IPS-NIHi11 (cell line): ENCODE results near the gene AMH.

Experiments
- DNase-seq: peaks from one replicate; pipeline ENCODE4 v3.0.0; 2012; ENCODE audit warnings: mixed read lengths, low spot score

The AMH gene

GRCh38 chr19:2235381-2236063 lies 13.6 kb upstream of the AMH start:
- DNase-seq = no peak

DNA sequence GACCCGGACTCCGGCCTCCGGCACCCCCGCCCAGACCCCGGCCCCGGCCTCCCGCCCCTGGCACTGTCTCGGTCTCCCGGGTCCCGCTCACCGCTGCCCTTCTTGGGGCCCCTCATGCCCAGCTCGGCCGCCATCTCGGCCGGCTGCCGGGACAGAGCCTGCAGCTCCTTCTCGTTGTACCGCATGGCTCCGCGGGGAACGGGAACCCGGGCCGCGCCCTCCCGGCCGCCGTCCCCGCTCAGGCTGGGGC lies 13.1 kb upstream of the AMH start:
- DNase-seq = no peak

DNA sequence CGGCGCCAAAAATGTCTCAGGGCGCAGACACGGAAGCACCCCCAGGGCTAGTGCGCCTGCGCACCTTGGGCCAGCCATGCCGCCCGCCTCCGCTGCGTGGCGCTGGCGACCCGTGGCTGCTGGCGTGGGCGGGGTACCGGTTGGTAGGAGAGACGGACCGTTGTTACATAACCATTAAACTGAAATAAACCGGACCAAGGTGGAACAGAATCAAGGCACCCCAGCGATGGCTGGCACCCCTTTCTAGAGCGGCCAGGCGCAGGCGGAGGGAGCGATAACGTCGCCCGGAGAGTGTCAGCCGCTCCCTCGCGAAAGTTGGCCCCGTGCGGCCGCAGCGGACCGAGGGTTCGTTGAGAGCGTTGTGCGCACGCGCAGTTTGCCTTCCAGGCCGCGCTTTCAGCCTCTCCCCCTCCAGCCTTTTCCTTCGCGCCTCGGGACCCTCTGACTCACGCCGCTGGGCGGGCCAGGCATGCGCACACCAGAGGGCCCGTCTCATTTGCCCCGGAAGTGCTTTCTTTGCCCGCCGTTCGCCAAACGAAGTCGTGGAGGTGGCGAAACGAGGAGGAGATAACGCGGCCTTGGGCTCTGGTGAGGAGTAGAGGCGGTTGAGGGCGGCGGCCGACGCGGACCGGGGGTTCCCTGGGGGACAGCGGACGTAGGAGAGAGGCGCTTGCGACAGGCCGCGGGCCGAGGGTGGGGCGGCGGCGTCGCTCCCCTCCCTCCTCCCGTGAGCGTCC lies 12.6 kb upstream of the AMH start, which contains the start of the genes PLEKHJ1 and SF3A2:
Gene PLEKHJ1, minus strand, starts transcription at position 16 of the 737 bp plus-strand sequence. CDS start 81 bp downstream, outside the sequence.
Gene SF3A2, plus strand, starts transcription at position 511 of the 737 bp plus-strand sequence. CDS start 6,595 bp downstream, outside the sequence.
- DNase-seq = peak; percentile 97

- DNase-seq = no peak
Measured at GRCh38 chr19:2237051-2237868, 11.9 kb upstream of the AMH start.

- DNase-seq = no peak
Measured at GRCh38 chr19:2237869-2238153, 11.3 kb upstream of the AMH start.

GRCh38 chr19:2239173-2239572 lies 9.9 kb upstream of the AMH start:
- no peak for DNase-seq

DNA sequence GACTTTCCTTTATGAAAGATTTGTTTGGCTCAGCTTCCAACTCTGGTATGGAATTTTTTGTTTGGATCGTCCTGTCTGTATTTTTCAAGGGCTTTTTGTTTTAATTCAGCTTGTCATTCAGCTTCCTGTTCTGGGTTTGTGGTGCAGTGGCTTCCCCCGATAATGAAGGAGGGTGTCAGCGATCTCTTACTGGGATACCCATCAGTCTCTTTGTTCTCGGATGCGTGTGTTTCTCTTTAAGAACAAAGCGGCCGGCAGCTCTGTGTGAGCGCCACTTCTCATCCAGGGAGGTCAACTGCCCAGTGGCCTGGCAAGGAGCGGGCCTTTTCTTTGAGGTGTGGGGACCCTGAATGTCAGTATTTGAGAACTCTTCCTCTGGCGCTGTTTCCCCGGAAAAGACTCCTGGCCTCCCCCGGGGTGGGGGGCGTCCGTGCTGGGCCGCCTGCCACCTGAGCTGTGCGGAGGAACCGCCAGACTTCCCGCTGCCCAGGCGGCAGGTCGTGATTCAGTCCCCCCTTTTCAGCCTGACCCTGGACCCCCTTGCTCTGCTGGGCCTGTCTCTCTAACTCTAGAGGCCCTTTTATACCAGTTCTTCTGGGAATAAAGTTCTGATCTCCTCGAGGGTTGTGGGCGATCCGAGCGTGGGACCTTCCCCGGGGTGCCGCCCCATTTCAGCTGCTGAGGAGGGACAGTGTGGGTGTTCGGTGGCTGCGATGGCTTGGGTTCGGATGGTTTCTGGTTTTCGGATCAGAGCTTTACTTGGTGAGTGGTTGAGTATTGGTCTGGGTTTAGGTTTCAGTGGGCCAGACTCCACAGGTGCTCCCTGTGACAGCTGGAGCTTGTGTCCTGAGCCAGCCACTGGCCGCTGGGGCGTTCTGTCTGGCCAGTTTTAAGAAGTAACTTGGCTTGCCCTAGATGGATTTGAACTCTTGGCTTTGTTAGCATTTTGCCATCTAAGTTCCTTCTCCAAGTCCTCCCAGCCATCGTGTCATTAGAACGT lies 9.1 kb upstream of the AMH start:
- DNase-seq = no peak

DNA sequence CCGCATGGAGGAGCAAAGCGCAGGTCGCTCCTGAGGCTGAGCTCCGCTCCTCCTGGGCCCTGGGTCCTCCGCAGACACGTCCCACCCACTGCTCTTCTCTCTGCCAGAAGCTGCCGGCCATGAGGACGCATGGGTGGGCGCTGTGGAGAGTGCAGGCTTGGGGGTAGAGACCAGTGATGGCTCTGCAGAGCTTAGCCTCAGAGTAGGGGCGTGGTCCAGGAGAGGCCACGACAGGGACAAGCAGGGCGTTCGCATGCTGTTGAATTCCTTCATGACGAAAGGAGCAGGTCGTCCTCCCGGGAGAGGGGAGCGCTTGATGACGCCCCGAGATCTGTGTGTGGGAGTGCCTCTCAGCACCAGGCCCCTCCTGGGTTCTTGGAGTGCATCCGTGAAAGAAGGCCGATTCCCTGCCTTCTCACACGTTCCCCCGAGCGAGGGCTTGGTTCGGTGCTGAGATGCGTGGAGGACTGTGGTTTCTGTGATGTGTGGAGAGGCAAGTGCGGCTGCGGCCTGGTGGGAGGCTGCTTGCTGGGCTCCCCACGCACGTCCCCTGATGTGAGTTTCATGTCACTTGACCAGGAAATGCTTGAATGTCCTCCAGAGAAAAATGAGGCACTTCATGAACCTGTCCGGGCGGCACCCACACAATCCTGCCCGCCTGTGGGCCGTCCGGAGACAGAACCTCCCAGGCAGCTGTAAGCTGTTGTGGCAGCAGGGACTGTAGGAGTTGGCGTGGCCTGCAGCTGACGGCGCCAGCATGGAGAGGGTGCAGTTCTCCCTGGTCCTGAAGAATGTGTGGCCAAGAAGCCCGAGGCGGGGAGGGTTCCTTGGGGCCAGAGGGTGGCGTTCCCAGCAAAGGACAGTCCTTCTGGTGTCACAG lies 8.0 kb upstream of the AMH start:
- no peak for DNase-seq

GRCh38 chr19:2242092-2242537 lies 7.0 kb upstream of the AMH start:
- DNase-seq = no peak

DNA sequence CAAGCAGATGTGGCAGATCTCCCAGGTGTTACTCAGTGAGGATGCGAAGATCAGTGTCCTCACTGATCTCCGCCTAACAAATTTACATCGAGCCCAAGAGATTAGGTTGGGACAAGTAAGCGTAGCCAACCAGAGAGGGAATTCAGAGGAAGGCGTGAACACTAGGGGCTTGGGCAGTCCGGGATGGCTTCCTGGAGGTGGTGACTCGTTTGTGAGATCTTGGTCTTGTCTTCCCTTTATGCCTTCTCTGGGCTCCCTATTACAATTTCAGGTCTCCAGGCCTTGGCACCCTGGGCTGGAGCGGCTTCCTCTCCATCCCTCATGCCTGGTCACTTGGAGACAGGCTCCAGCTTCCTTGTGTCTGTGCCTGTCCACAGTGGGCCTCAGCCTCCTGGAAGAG lies 6.3 kb upstream of the AMH start:
- DNase-seq = no peak

DNA sequence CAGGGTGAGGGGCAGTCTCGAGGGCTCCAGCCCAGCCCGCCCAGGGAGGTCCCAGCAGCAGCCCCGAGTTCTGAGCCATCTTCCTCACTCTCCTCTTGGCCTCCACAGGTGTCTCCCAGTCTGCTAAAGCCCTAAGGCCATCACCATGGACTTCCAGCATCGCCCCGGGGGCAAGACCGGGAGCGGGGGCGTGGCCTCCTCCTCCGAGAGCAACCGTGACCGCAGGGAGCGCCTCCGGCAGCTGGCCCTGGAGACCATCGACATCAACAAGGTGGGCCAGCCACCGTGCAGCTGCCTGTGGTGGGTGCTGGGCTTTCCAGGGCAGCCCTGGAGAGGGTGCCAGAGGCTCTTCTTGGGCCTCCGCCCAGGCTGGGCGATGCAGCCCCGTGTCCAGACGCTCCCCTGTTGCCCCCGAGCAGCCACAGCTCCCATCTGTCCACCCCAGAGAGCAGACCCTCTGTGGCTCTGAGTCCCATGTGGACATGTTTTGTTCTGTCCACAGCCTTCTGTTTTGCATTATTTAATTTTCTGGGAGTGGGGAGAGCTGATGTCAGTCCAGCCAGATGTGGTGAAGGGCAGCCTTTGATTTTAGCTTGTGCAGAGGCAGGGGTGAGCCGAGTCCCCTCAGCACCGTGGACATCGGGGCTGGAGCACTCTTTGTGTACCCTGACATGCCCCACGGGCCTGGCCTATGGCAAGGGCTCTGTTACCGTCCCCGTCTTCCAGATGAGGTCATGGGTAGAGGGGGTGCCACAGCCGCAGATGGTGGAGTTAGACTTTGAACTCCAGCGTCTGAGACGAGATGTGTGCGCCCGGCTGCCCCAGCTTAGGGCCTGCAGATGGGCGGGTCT lies 5.6 kb upstream of the AMH start:
- DNase-seq = no peak

GRCh38 chr19:2244125-2244411 lies 5.1 kb upstream of the AMH start:
- DNase-seq = no peak

DNA sequence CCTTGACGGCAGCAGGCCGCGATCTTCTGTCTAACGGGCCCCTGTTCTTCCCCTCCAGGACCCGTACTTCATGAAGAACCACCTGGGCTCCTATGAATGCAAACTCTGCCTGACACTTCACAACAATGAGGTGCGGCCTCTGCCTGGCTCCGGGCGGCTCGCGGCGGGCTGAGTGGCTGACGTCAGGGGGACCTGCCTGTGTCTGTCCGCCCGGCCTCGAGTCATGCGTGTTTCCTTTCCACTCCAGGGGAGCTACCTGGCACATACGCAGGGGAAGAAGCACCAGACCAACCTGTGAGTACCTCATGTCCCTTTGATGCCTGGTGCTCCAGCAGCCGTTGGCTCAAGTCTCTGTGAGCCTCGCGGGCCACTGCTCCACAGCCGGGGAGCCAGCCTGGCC lies 4.6 kb upstream of the AMH start:
- no peak for DNase-seq

- no peak for DNase-seq
Measured at GRCh38 chr19:2245273-2245672, 3.9 kb upstream of the AMH start.

DNA sequence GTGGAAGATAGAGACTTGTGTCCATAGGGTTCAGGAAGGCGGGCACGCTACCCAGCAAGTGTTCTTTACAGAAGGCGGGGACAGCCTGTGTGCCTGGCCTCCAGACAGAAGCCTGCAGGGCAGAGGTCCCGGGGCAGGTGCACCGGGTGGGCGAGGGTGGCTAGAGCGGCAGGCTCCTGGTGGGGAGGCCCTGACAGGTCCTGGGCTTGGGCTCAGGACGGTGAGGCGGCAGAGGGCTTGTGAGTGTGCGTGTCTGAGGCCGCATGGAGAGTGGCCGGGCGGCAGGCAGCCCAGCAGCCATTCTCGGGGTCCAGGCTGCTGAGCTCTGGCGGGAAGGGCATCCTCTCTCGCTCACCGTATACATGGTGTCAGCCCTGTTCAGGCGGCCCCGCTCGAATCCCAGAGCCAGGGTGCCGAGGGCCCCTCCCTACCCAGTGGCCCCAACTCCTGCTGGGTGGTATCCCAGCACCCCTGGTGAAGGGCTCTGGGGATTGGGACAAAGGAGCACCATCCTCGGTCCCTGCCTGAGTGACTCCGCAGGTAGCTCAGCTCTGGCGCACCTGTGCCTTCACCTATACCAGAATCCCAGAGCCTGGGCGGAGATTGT lies 3.0 kb upstream of the AMH start:
- no peak for DNase-seq

DNA sequence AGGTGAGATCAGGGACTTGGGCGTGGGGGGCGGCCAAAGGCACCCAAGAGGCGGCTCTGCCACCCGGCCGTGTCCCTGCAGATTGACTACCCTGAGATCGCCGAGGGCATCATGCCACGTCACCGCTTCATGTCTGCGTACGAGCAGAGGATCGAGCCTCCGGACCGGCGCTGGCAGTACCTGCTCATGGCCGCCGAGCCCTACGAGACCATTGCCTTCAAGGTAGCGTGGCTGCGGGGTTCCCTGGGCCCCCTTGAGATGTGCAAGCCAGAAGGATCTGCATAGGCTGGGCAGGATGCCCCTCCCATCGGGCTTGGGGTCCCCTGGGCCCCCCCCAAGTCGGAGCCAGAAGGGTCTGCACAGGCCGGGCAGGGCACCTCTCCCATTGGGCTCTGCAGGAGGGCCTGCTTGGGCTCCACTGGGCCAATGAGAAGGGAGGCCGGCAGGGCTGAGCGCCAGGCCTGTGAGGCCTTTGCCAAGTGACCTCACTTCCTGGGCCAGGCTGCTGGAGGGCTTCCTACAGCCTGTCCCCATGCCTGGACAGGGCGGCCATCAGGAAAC lies 2.2 kb upstream of the AMH start:
- peak; percentile 65 for DNase-seq

- DNase-seq = no peak
Measured at GRCh38 chr19:2247433-2248101, 1.6 kb upstream of the AMH start.

- no peak for DNase-seq
Measured at GRCh38 chr19:2248136-2249009, 750 bp upstream of the AMH start.
